Naive thymus-derived CD4-positive, alpha-beta T cell (primary cell): ENCODE data around the gene ZNF593. TPM values are rescaled to one million over a fixed set of nuclear protein-coding genes. Genes with fewer than 3 reads are reported as not detected.

ENCODE experiments used
- ATAC-seq: fragments of 150-1000 bp; cut with Tn5 transposase; 2 replicates; pipeline ENCODE4 v1.10.0; 2021; ENCODE audit warnings: mild to moderate bottlenecking, moderate library complexity
- CTCF ChIA-PET: fragments of 350-600 bp; sonication (Branson Sonifier 250); formaldehyde crosslinking; loops from one replicate; lab custom pipeline; 2021; ENCODE audit warnings: antibody characterized with exemption; lab: Charles Lee
- POLR2A ChIA-PET: fragments of 350-600 bp; sonication (Branson Sonifier 250); formaldehyde crosslinking; loops from one replicate; lab custom pipeline; 2021; ENCODE audit warnings: antibody characterized with exemption, inconsistent platforms; lab: Charles Lee
- DNase-seq, 9 donors: peaks; one replicate each; pipeline versions ENCODE4 v3.0.0 to v3.0.0-alpha.2; 2020 to 2022; ENCODE audit warnings: mixed read lengths in 1 of 9
- H3K27ac ChIP-seq: one replicate; pipeline ENCODE4 v1.7.0; 2013; ENCODE audit warnings: mild to moderate bottlenecking, low read depth, low read length, moderate library complexity
- H3K27me3 ChIP-seq, 2 donors: one replicate each; pipeline ENCODE4 v1.7.0; 2013; ENCODE audit warnings: low read length in 2 of 2, mild to moderate bottlenecking in 2 of 2, moderate library complexity in 2 of 2; ENCODE audit not compliant: control insufficient read depth in 2 of 2, insufficient read depth in 2 of 2
- H3K36me3 ChIP-seq, 3 experiments: 1 replicate in 2 of 3; 2 replicates in 1 of 3; pipeline ENCODE4 v1.7.0; 2013; ENCODE audit warnings: low read length in 3 of 3, mild to moderate bottlenecking in 3 of 3, moderate library complexity in 1 of 3; ENCODE audit not compliant: insufficient read depth in 3 of 3, control insufficient read depth in 2 of 3
- H3K4me1 ChIP-seq, 2 donors: one replicate each; pipeline ENCODE4 v1.7.0; 2013; ENCODE audit warnings: low read length in 2 of 2, mild to moderate bottlenecking in 2 of 2, moderate library complexity in 1 of 2; ENCODE audit not compliant: control insufficient read depth in 2 of 2, insufficient read depth in 2 of 2
- H3K4me3 ChIP-seq: 2 replicates; pipeline ENCODE4 v1.7.0; 2013; ENCODE audit warnings: mild to moderate bottlenecking, low read length
- H3K9me3 ChIP-seq, 3 experiments: 1 replicate in 2 of 3; 2 replicates in 1 of 3; pipeline ENCODE4 v1.7.0; 2013; ENCODE audit warnings: low read length in 3 of 3; ENCODE audit not compliant: control insufficient read depth in 2 of 3
- H3K27ac Mint-ChIP-seq, 9 donors: one replicate each; pipeline ENCODE4 v1.8.0; 2020 to 2022; ENCODE audit warnings: mixed read lengths in 9 of 9, mild to moderate bottlenecking in 8 of 9, moderate library complexity in 5 of 9, inconsistent platforms in 2 of 9
- H3K27me3 Mint-ChIP-seq, 5 donors: one replicate each; pipeline ENCODE4 v1.8.0; 2021 to 2022; ENCODE audit warnings: mixed read lengths in 5 of 5, mild to moderate bottlenecking in 1 of 5
- H3K36me3 Mint-ChIP-seq, 5 donors: one replicate each; pipeline ENCODE4 v1.8.0; 2020 to 2022; ENCODE audit warnings: mixed read lengths in 5 of 5, mild to moderate bottlenecking in 3 of 5, inconsistent platforms in 1 of 5
- H3K4me1 Mint-ChIP-seq, 7 donors: one replicate each; pipeline ENCODE4 v1.8.0; 2020 to 2022; ENCODE audit warnings: mixed read lengths in 7 of 7, mild to moderate bottlenecking in 3 of 7, inconsistent platforms in 1 of 7
- H3K4me3 Mint-ChIP-seq, 10 donors: one replicate each; pipeline ENCODE4 v1.8.0; 2020 to 2022; ENCODE audit warnings: mild to moderate bottlenecking in 10 of 10, mixed read lengths in 10 of 10, moderate library complexity in 6 of 10, inconsistent platforms in 2 of 10
- H3K9me3 Mint-ChIP-seq, 11 donors: one replicate each; pipeline ENCODE4 v1.8.0; 2020 to 2022; ENCODE audit warnings: mixed read lengths in 11 of 11, mild to moderate bottlenecking in 4 of 11, inconsistent platforms in 1 of 11, moderate library complexity in 1 of 11
- intact Hi-C, 2 donors: fragments of 100-400 bp; cut with micrococcal nuclease; formaldehyde crosslinking; loops; one replicate each; pipeline ENCODE4 v1.15.1; 2023
- polyA plus RNA-seq, 2 donors: library from polyadenylated mRNA; unstranded; fragments of 300-500 nt; fragmentation: Illumina TruSeq; gene quantifications; one replicate each; pipeline ENCODE4 v1.2.3, GENCODE V29; 2021
- total RNA-seq, 6 experiments: library from RNA in 5 of 6; stranded (reverse) in 5 of 6; gene quantifications; 1 replicate in 5 of 6; 2 replicates in 1 of 6; pipeline ENCODE4 v1.2.3 and lab custom pipeline; 2021 to 2026

ZNF593 gene
- total RNA-seq (10 to 100 TPM in 2 of 5 experiments, 1 to 10 TPM in 3; 7.8 to 36.3 (median 9.6) TPM), polyA plus RNA-seq (10 to 100 TPM; 22.2 to 25.3 TPM), total RNA-seq (lab: John Stamatoyannopoulos, UW) (4.6 reads per million, percentile 22 among the genes with 10 or more reads in this experiment)

DNA sequence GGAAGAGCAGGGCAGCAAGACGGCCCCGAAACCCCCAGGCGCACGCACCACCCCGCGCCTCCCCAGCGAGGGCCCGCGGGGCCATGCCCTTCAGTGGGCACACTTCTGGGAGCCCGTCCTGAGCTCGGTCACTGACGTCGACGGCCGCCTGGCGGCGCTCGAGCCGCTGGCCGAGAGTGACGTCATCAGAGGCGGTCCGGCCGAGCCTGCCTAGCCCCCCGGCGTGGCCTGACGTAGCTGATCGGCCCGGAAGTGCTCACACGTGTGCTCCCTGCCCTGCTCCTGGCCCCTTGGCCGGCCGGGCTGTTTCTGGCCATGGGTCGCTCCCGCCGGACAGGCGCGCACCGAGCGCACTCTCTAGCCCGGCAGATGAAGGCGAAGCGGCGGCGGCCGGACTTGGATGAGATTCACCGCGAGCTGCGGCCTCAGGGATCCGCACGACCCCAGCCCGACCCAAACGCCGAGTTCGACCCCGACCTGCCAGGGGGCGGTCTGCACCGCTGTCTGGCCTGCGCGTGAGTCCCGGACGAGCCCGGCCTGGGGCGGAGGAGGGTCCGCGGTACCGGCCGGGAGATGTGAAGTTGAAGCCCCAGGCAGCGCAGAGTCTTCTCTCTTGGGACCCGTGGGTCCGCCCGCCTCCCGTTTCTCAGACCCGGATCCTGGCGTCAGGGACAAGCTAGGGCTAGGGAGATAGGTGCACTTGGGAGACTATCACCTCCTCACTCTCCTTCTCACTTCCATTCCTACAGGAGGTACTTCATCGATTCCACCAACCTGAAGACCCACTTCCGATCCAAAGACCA lies at the start of gene ZNF593:
Gene ZNF593 (plus strand): TSS at position 240 of the 803 bp plus-strand sequence. CDS start 76 bp downstream, at position 316.
- H3K27me3 ChIP-seq = no peaks in the 10 kb centered on the region
- Mint-ChIP-seq H3K4me1 (peaks cover 0 to 33% (median 15%) of the 10 kb centered on the region in 7 donors), H3K27ac (peak within 1 kb of the TSS; percentile 48 to 91 (median 77)), H3K9me3 (no peaks in the 10 kb centered on the region), H3K36me3 (no peaks in the 10 kb centered on the region), H3K4me3 (peak within 1 kb of the TSS; percentile 83 to 90 (median 88)), H3K27me3 (peaks cover 0 to 21% (median 0%) of the 10 kb centered on the region in 5 donors)
- peak within 1 kb of the TSS; percentile 86 for H3K27ac ChIP-seq
- peak within 1 kb of the TSS; percentile 72 for H3K4me3 ChIP-seq
- CTCF ChIA-PET = interaction anchor here (0.6 to 2.6 kb wide), 15 partner anchors 14 to 630 kb away, joined by 3 to 38 read pairs (median 4); partner anchors contain the start of gene CEP85
- H3K9me3 ChIP-seq = no peaks in the 10 kb centered on the region
- H3K4me1 ChIP-seq = peaks cover 7 to 10% of the 10 kb centered on the region in 2 donors
- ATAC-seq (peak; percentile 96), DNase-seq (peak; percentile 52 to 92 (median 69))
- H3K36me3 ChIP-seq = peaks cover 0 to 7% (median 0%) of the 10 kb centered on the region in 3 experiments
- intact Hi-C loops = loop anchor here (1.0 to 5.0 kb wide), 7 partner anchors 59 to 247 kb away; partner anchors contain the start of genes CEP85 (in 2 of the 2) and PDIK1L (in 1 of the 2)
- POLR2A ChIA-PET = interaction anchor here (0.6 to 3.2 kb wide), 8 partner anchors 32 to 330 kb away, joined by 3 to 24 read pairs (median 4); partner anchors contain the start of gene CEP85

DNA sequence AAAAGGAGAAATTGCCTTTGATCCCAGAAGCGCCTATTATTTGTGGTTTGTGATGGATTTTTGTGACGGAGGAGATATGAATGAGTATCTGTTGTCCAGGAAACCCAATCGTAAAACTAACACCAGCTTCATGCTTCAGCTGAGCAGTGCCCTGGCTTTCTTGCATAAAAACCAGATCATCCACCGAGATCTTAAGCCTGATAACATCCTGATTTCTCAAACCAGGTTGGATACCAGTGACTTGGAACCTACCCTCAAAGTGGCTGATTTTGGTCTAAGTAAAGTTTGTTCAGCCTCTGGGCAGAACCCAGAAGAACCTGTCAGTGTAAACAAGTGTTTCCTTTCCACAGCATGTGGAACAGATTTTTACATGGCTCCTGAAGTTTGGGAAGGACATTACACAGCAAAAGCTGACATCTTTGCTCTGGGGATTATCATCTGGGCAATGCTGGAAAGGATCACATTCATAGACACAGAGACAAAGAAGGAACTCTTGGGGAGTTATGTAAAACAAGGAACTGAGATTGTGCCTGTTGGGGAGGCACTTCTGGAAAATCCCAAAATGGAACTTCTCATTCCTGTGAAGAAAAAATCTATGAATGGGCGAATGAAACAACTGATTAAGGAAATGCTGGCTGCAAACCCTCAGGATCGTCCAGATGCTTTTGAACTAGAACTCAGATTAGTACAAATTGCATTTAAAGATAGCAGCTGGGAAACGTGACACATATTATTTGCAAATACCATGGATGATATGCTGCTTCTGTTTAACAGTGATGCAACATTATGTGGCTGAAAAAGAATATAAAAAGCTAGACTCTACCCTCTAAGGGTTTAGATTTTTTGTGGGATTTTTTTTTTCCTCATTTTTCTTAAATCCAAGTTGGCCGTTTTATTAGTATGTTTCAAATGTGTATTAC lies 47.6 kb upstream of the ZNF593 start:
- intact Hi-C loops = loop anchor here in 1 of 2 donors (10.0 kb wide), 2 partner anchors 573 to 877 kb away; partner anchors contain the start of genes ARID1A and RSRP1
- H3K4me3 Mint-ChIP-seq = no peak overlapping the region
- no peaks in the 10 kb centered on the region for H3K27me3 ChIP-seq
- peak overlapping the region in 3 of 9 donors; percentile 14 to 37 (median 24) for H3K27ac Mint-ChIP-seq
- peaks cover 13 to 15% of the 10 kb centered on the region in 2 donors for H3K4me1 ChIP-seq
- DNase-seq (no peak), ATAC-seq (no peak)
- no peaks in the 10 kb centered on the region for H3K9me3 ChIP-seq
- ChIA-PET CTCF (interaction anchor here (1.2 to 1.6 kb wide), 3 partner anchors 10 to 31 kb away, joined by 3 to 5 read pairs (median 4); partner anchors contain the start of gene PDIK1L), POLR2A (interaction anchor here (0.7 to 7.4 kb wide), 4 partner anchors 11 to 55 kb away, joined by 3 to 93 read pairs (median 4); partner anchors contain the start of genes CNKSR1 and PDIK1L)
- peaks cover 0 to 29% (median 8%) of the 10 kb centered on the region in 5 donors for H3K36me3 Mint-ChIP-seq
- H3K36me3 ChIP-seq = peaks cover 0 to 29% (median 7%) of the 10 kb centered on the region in 3 experiments
- H3K9me3 Mint-ChIP-seq = no peaks in the 10 kb centered on the region
- H3K4me1 Mint-ChIP-seq = peaks cover 24 to 67% (median 55%) of the 10 kb centered on the region in 7 donors
- H3K27me3 Mint-ChIP-seq = no peaks in the 10 kb centered on the region
- H3K4me3 ChIP-seq = no peak overlapping the region
- no peak overlapping the region for H3K27ac ChIP-seq

DNA sequence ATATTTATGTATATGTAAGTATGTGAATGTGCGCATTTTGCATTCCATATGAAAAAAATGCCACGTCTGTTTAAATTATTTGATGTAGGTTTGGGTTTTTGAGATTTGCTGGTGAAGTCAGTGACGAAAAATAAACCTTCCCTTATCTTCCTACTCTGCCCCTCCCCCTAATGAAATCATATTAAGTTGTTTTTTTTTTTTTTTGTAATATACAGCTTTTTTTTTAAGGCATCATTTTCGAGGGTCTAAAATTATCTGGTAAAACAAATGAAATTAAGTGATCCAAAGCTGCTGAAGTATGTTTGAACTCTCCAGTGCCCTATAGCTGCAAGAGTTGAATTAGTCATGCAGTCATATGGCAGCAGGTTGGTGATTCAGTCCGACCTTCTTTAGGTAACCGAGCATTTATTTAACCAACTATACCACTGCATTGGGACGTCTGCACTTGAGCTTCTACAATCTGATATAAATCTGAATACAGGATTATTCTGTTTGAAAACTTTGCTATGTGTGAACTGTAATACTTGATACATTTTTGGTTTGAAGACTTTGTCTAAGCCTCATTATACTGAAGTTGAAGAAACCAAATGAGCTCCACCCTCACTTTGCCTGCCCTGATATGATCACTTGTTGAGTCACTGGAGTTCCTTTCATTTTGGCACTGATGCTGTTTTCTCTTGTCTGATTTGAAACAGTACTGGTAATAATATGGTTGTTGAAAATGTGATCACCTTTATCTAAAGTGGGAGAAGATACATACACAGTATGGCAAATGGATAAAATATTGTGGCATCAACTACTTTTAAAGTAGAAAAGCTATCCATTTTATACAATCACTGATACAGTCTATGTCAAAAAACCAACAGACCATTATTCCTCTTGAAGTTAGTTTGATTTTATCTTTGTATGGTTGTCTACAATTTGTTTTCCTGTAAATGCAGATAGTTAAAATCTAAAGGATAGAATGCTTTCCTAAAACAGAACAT lies 46.4 kb upstream of the ZNF593 start:
- peak overlapping the region; percentile 1 for H3K27ac ChIP-seq
- Mint-ChIP-seq H3K4me3 (peak overlapping the region in 2 of 10 donors; percentile 22 to 55), H3K27ac (peak overlapping the region in 5 of 9 donors; percentile 7 to 72 (median 47)), H3K9me3 (no peaks in the 10 kb centered on the region), H3K36me3 (peaks cover 0 to 24% (median 8%) of the 10 kb centered on the region in 5 donors), H3K4me1 (peaks cover 31 to 69% (median 64%) of the 10 kb centered on the region in 7 donors), H3K27me3 (peaks cover 0 to 7% (median 0%) of the 10 kb centered on the region in 5 donors)
- no peaks in the 10 kb centered on the region for H3K27me3 ChIP-seq
- no peak for DNase-seq
- no peak for ATAC-seq
- CTCF ChIA-PET = interaction anchor here (1.2 to 2.2 kb wide), 3 partner anchors 16 to 32 kb away, joined by 4 to 16 read pairs (median 5); no protein-coding TSS in a partner anchor
- intact Hi-C loops = loop anchor here in 1 of 2 donors (1.0 to 10.0 kb wide), 3 partner anchors 11 to 878 kb away; partner anchors contain the start of genes ARID1A and RSRP1
- POLR2A ChIA-PET = interaction anchor here (0.7 to 7.4 kb wide), 5 partner anchors 12 to 777 kb away, joined by 3 to 93 read pairs (median 3); partner anchors contain the start of genes CNKSR1, GPATCH3 and PDIK1L
- H3K4me3 ChIP-seq = no peak overlapping the region
- peaks cover 0 to 28% (median 7%) of the 10 kb centered on the region in 3 experiments for H3K36me3 ChIP-seq
- H3K4me1 ChIP-seq = peaks cover 19 to 24% of the 10 kb centered on the region in 2 donors
- no peaks in the 10 kb centered on the region for H3K9me3 ChIP-seq

DNA sequence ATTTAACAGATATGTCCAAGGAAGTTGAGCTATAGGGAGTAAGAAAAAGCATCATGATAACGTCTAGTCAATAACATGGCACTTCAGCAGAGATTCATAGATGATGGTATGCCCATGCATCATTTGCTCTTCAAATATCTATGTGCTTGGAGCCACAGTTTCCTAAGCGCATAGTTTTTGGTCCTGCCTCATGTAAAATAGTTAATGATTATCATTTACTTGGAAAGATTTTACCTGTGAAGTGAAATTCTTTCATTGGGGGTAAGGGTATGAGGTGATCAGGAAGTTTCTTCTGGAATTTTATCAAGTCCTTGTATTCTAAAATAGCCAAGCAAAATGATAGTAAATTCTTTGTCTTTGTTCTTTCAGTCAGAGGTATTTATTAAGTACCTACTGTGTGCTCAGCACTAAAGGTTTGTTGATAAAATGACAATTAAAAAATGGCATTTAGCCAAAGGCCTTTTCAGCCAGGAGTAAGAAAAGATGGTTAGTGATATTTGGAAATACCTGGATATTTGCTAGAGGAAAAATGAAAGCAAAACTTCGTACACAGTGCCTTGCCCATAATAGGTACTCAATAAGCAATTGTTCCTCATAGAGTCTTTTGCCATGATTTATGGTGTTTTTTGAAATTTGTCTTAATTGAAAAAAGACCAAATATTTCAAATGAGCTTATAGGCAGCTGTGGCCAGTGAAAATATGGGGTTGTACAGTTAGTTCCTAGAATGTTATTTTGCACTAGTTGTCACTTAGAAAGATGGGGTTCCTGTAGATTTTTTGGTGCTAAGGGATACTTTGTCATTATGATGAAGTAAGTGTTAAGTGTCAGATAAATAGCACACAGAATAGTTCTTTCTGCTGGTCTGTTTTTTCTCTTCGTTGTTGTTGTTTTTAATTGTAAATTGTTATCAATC lies 45.0 kb upstream of the ZNF593 start:
- peaks cover 28 to 63% (median 60%) of the 10 kb centered on the region in 7 donors for H3K4me1 Mint-ChIP-seq
- ATAC-seq = no peak
- ChIA-PET POLR2A (interaction anchor here (0.7 to 7.4 kb wide), 3 partner anchors 13 to 28 kb away, joined by 3 to 93 read pairs (median 3); partner anchors contain the start of gene PDIK1L), CTCF (interaction anchor here (0.6 to 2.2 kb wide), 5 partner anchors 11 to 38 kb away, joined by 3 to 16 read pairs (median 3); no protein-coding TSS in a partner anchor)
- H3K9me3 Mint-ChIP-seq = no peaks in the 10 kb centered on the region
- H3K27ac Mint-ChIP-seq = peak overlapping the region in 7 of 9 donors; percentile 25 to 87 (median 58)
- peak overlapping the region in 2 of 10 donors; percentile 21 to 58 for H3K4me3 Mint-ChIP-seq
- H3K36me3 ChIP-seq = peaks cover 0 to 19% (median 7%) of the 10 kb centered on the region in 3 experiments
- intact Hi-C loops = loop anchor here in 1 of 2 donors (5.0 to 10.0 kb wide), 3 partner anchors 163 to 880 kb away; partner anchors contain the start of genes ARID1A and RSRP1
- peaks cover 19 to 24% of the 10 kb centered on the region in 2 donors for H3K4me1 ChIP-seq
- H3K4me3 ChIP-seq = no peak overlapping the region
- no peaks in the 10 kb centered on the region for H3K27me3 ChIP-seq
- no peak for DNase-seq
- peaks cover 0 to 13% (median 0%) of the 10 kb centered on the region in 5 donors for H3K27me3 Mint-ChIP-seq
- peaks cover 0 to 17% (median 8%) of the 10 kb centered on the region in 5 donors for H3K36me3 Mint-ChIP-seq
- no peaks in the 10 kb centered on the region for H3K9me3 ChIP-seq
- no peak overlapping the region for H3K27ac ChIP-seq
